ENCODE measurements around the gene DNAJC30. TPM values are rescaled to one million over a fixed set of nuclear protein-coding genes. Genes with fewer than 3 reads are reported as not detected.
A peak's percentile ranks its signal among the peaks of the same experiment; 100 is the strongest.

DNAJC30 gene
- total RNA-seq, 1 experiment from 2014 or later: 8.5 TPM

GRCh38 chr7:73712773-73713172 lies 29.5 kb upstream of the DNAJC30 start:
- H2AFZ ChIP-seq (ENCODE audit: low read depth, low read length, poor library complexity, severe bottlenecking): no peak overlapping the region
- ChIA-PET POLR2A (no interaction called here), RAD21 (ENCODE audit: low non-redundant PET in 1 of 2, low total read pairs in 2 of 2, uncharacterized antibody in 2 of 2, unreplicated experiment in 2 of 2) (interaction anchor here in 1 of 2 experiments (0.6 kb wide), 1 partner anchor 190 kb away, joined by 4 read pairs; the partner anchor contains the start of gene BAZ1B), CTCF (no interaction called here)
- H3K9ac ChIP-seq (ENCODE audit: low read length): no peak overlapping the region
- H3K4me2 ChIP-seq (ENCODE audit: low read length): no peak overlapping the region
- H3K4me3 ChIP-seq (replicated peaks in 1 of 2; ENCODE audit: low read depth in 1 of 2, low read length in 2 of 2): no peak overlapping the region
- H3K36me3 ChIP-seq (ENCODE audit: control insufficient read depth in 1 of 2, insufficient read depth in 2 of 2, low read length in 2 of 2): peaks cover 3 to 8% of the 10 kb centered on the region in 2 experiments; a peak in 3 of 4 replicates
- intact Hi-C loops (cut with micrococcal nuclease): no loop called here
- no peaks in the 10 kb centered on the region for H3K27me3 ChIP-seq (ENCODE audit: insufficient read depth, low read length)
- no peak for TF ChIP-seq MAX (IDR thresholded peaks at IDR 0.05)
- H3K4me1 ChIP-seq (ENCODE audit: control insufficient read depth in 1 of 2, insufficient read depth in 2 of 2, low read length in 2 of 2): peaks cover 42 to 71% of the 10 kb centered on the region in 2 experiments
- no TSS peak for BruUV-seq (replicated peaks)
- H3K9me2 ChIP-seq (ENCODE audit: insufficient read depth): no peaks in the 10 kb centered on the region
- H3K9me3 ChIP-seq (ENCODE audit: control insufficient read depth in 1 of 2, insufficient read depth in 1 of 2, low read depth in 1 of 2, low read length in 2 of 2): no peaks in the 10 kb centered on the region
- ATAC-seq (no peak), DNase-seq (ENCODE audit: low read depth, low spot score) (no peak)
- H3K27ac ChIP-seq (ENCODE audit: low read depth, low read length): no peak overlapping the region
- H3K79me2 ChIP-seq (ENCODE audit: insufficient read depth, low read length): peaks cover 89% of the 10 kb centered on the region
- H4K20me1 ChIP-seq (ENCODE audit: insufficient read depth): peaks cover 8% of the 10 kb centered on the region; the same call in 1 of the 2 replicates

- Histone ChIP-seq H3K4me2 (ENCODE audit: low read length) (0 out of 2 replicates have a peak overlapping the region, but pooled peaks have one; percentile 17), H3K79me2 (ENCODE audit: insufficient read depth, low read length) (peaks cover 66% of the 10 kb centered on the region), H2AFZ (ENCODE audit: low read depth, low read length, poor library complexity, severe bottlenecking) (no peak overlapping the region), H3K9me3 (ENCODE audit: control insufficient read depth in 1 of 2, insufficient read depth in 1 of 2, low read depth in 1 of 2, low read length in 2 of 2) (no peaks in the 10 kb centered on the region), H3K36me3 (ENCODE audit: control insufficient read depth in 1 of 2, insufficient read depth in 2 of 2, low read length in 2 of 2) (peaks cover 13 to 17% of the 10 kb centered on the region in 2 experiments; a peak in 3 of 4 replicates), H3K4me3 (replicated peaks in 1 of 2; ENCODE audit: low read depth in 1 of 2, low read length in 2 of 2) (no peak overlapping the region), H3K4me1 (ENCODE audit: control insufficient read depth in 1 of 2, insufficient read depth in 2 of 2, low read length in 2 of 2) (peaks cover 40 to 72% of the 10 kb centered on the region in 2 experiments), H3K9me2 (ENCODE audit: insufficient read depth) (no peaks in the 10 kb centered on the region), H3K9ac (ENCODE audit: low read length) (no peak overlapping the region), H3K27me3 (ENCODE audit: insufficient read depth, low read length) (no peaks in the 10 kb centered on the region), H4K20me1 (ENCODE audit: insufficient read depth) (no peaks in the 10 kb centered on the region), H3K27ac (ENCODE audit: low read depth, low read length) (peak overlapping the region; percentile 31; the same call in 1 of the 2 replicates)
- DNase-seq (ENCODE audit: low read depth, low spot score): no peak
- no TSS peak for BruUV-seq (replicated peaks)
- intact Hi-C loops (cut with micrococcal nuclease): no loop called here
- no peak for ATAC-seq
- POLR2A ChIA-PET: interaction anchor here (0.8 to 1.1 kb wide), 2 partner anchors 25 to 44 kb away, joined by 3 read pairs; no protein-coding TSS in a partner anchor
- TF ChIP-seq JUND (IDR thresholded peaks at IDR 0.05) (no peak), SP1 (IDR thresholded peaks at IDR 0.05; ENCODE audit: low read depth) (no peak), REST (IDR thresholded peaks at IDR 0.05; ENCODE audit: low read depth) (no peak)
- CTCF ChIA-PET: no interaction called here
- RAD21 ChIA-PET (ENCODE audit: low non-redundant PET in 1 of 2, low total read pairs in 2 of 2, uncharacterized antibody in 2 of 2, unreplicated experiment in 2 of 2): no interaction called here
Measured at GRCh38 chr7:73708961-73709549, 25.8 kb upstream of the DNAJC30 start.

All from HCT116 (cell line).